AG20443 (cell line): Measurements from ENCODE around the gene IREB2.

Experiments used
- DNase-seq: peaks from one replicate; pipeline ENCODE4 v3.0.0; 2012; ENCODE audit warnings: low spot score, mixed read lengths

Gene IREB2

GRCh38 chr15:78437107-78437761, 782 bp upstream of the IREB2 start:
- peak; percentile 49 for DNase-seq

DNA sequence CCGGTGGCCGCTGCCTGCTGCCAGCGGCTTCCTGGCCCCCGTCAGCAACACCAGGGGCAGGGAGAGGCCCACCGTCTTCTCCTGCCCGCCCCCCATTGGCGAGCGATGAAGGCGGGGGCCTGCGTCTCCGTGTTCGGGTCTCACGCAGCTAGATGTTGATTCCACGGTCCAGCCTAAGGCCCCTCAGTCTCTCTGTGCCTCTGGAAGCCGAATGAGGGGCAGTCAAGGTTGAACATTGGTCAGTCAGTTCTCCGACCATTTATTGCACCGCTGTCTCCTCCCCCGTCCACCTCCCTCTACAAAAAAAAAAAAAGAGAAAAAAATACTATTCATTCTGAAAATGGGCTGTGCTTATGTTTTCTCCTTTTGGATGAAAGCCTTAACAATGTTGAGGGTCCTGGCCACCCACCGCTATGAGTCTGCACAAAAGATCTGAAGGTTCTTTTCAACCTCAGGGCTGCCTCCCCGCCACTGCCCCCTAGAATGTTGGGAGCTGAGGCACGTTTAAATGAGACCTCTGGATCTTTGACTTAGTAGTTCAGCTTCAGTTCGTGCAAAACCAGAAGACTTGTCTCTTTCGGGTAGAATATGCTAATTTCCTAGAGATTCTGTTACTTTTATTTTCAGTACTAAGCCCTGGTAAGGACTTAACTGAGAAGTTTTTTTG, 736 bp downstream of the IREB2 start:
- peak; percentile 34 for DNase-seq

DNA sequence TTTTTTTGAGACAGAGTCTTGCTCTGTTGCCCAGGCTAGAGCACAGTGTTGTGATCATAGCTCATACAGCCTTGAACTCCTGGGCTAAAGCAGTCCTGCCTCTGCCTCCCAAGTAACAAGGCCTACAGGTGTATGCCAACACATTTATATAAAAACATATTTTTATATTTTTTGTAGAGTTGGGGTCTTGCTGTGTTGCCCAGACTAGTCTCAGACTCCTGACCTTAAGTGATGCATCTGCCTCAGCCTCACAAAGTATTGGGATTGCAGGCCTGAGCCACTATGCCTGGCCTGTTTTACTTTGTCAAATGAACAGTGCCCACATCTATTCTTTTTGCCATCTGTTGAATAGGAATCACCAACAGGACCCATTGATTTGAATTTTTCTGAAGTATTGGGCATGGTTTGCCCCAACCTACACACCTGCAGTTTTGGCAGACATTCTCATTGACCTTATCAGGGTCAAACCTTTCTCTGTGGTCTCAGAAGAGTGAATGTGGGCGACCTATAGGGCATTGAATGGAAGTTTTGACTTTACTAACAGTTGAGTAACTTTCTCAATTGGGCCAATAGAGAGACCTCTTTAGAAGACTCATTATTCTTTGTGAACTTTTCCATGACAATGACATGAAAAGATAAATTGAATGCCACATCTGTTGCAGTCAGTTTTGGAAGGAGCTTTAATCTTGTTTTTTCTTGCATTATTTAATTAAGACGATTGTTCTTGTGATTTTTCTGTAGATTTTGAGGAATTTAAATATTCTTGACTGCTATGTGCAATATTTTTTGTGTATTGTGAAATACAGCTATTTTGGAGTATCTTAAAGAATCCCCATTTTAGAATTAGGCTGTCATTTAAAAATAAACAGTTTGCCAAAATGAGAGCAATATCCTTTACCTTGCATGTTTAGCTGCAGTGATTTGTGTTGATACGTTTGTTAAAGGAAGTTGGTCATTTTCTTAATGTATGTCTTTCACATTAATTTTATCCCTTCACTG, 2.7 kb downstream of the IREB2 start:
- DNase-seq, result no peak

GRCh38 chr15:78444255-78444654, 6.2 kb downstream of the IREB2 start:
- no peak for DNase-seq

- no peak for DNase-seq
These were observed 7.9 kb downstream of the IREB2 start for GRCh38 chr15:78445875-78446274.

DNA sequence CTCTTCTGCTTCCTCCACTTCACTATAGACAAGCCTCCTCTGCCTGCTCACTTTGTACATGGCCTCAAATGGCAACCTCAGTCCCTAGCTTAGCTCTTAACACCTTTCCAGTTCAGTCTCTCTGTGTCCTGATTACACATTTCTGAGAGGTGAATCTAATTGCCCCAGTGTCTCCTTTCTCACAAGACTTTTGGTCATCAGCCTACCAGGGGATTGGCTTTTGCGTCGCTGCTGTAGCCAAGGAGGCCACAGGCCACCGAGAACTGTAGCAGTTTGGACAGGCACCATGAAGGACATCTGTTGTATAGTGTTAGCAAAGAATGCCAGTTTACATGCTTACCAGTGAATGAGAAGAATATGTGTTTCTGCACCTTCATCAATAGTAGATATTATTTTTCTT, 8.5 kb downstream of the IREB2 start:
- DNase-seq, result no peak

- no peak for DNase-seq
These were observed 10.6 kb downstream of the IREB2 start for GRCh38 chr15:78448441-78449219.

GRCh38 chr15:78449220-78449999, 11.4 kb downstream of the IREB2 start:
- no peak for DNase-seq

- no peak for DNase-seq
These were observed 12.4 kb downstream of the IREB2 start for GRCh38 chr15:78450285-78450858.

- no peak for DNase-seq
These were observed 14.5 kb downstream of the IREB2 start for GRCh38 chr15:78452485-78452884.

- no peak for DNase-seq
These were observed 15.4 kb downstream of the IREB2 start for GRCh38 chr15:78453447-78453846.

DNA sequence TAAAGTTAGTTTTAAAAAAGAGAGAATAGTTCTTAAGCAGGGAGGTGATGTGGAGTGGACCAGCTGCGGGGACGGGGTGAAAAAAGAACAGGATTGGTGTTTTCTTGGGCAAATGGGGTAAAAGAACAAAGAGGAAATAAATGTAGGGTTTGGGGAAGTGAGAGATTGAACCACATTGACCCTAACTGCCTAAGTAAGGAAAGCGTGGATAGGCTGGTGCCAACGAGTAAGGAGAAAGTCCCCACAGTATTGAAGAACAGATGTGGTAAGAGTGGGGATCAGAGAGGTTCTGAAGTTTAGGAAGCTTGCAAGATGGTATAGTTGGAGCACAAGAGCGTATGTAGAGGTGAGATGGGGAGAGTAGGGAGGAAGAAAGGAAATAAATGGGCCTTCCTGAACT, 17.0 kb downstream of the IREB2 start:
- DNase-seq, result no peak

DNA sequence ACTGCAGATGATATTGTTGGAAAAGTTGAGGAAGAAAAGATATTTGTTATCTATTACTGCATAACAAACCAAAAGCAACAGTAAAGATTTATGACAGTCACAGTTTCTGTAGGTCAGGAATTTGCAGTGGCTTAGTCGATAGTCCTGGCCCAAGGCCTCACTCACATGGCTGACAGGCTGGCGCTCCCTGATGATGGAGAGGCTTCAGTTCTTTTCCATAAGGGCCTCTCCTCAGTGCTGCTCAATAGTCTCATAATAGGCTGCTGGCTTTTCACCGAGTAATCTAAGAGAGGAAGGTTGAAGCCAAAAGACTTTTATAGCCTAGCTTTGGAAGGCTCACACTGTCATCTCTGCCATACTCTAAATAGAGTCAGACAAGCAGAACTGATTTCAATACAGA, 17.7 kb downstream of the IREB2 start:
- peak; percentile 7 for DNase-seq

GRCh38 chr15:78456426-78456825, 18.4 kb downstream of the IREB2 start:
- no peak for DNase-seq

- peak; percentile 71 for DNase-seq
These were observed 19.1 kb downstream of the IREB2 start for GRCh38 chr15:78457101-78457500.

DNA sequence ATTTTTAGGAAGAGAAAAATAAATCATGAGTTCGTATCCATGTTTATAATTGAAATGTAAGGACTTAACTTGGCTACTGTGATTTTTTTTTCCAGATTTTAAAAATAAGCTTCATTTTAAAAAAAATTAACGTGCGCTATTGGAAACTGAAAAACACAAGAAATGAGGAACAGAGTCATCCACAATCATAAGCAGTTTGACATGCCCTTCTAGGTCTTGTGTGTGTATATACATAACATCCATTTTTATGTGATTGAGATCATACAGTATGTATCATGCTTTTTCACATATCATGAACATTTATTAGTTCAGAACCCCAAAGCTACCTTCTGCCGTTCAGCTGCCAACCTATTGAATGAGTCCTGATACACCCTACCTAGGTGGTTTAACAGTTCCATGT, 22.7 kb downstream of the IREB2 start:
- no peak for DNase-seq

GRCh38 chr15:78461171-78461888, 23.3 kb downstream of the IREB2 start:
- DNase-seq, result no peak

DNA sequence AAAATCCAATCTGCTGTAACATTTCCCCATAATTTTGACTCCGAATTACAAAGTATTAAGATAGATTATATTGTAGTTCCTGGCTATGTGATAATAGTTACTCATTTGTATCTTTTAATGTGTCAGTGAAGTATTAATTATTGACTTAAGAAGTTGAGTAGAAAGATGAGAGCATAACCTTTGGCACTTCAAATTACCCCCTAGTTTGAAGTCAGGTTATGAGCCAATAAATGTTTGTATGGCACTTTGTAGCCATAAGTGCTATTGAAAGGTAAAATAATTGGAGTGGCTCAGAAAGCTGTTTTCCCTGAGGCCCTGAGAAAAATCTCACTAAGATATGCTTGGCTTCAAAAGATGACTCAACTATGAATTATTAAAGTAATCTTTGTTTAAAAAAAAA, 31.0 kb downstream of the IREB2 start:
- no peak for DNase-seq

- no peak for DNase-seq
These were observed 39.3 kb downstream of the IREB2 start for GRCh38 chr15:78477295-78477694.

DNA sequence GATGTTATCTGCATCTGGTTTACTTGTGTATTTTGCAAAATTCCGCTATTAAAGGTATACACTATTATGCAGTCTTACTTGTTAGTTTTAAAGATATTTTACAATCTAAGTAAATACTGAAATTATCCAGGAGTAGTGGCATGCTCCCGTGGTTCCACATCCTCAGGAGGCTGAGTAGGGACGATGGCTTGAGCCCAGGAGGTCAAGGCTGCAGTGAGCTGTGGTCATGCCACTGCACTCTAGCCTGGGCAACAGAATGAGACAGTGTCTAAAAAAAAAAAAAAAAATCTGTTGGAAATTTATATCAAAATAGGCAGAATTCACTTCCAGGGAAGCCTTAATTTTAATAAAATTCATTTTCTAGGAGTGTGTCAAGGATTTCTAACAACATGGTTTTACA, 41.6 kb downstream of the IREB2 start:
- no peak for DNase-seq
